Prostate gland (tissue), 2 donors: Measurements from ENCODE around the gene LAG3. TPM values are rescaled to one million over a fixed set of nuclear protein-coding genes. Genes with fewer than 3 reads are reported as not detected.
A peak's percentile ranks its signal among the peaks of the same experiment; 100 is the strongest.

ENCODE experiments used
- DNase-seq: peaks from one replicate; pipeline ENCODE4 v3.0.0-alpha.2; 2019; ENCODE audit warnings: low spot score
- H3K27ac ChIP-seq, 2 donors: fragments of 200-600 bp; sonication (generic); 2 replicates each; pipeline ENCODE4 v1.5.1; 2017 to 2019
- H3K27me3 ChIP-seq: fragments of 200-600 bp; sonication (generic); replicated peaks from 2 replicates; pipeline ENCODE4 v1.5.1; 2019; ENCODE audit not compliant: insufficient read depth
- H3K36me3 ChIP-seq, 2 donors: fragments of 200-600 bp; sonication (generic); 1 replicate in 1 of 2; 2 replicates in 1 of 2; pipeline versions ENCODE4 v1.5.1 to v1.8.1; 2017 to 2019
- H3K4me1 ChIP-seq: fragments of 200-600 bp; sonication (generic); replicated peaks from 2 replicates; pipeline ENCODE4 v1.5.1; 2019
- H3K4me3 ChIP-seq, 2 donors: fragments of 200-600 bp; sonication (generic); 2 replicates each; pipeline ENCODE4 v1.5.1; 2017 to 2019
- H3K9me3 ChIP-seq: fragments of 200-600 bp; sonication (generic); 2 replicates; pipeline ENCODE4 v1.5.1; 2017
- CTCF ChIP-seq, 4 experiments: fragments of 200-600 bp in 2 of 4; fragments of 450-650 bp in 2 of 4; sonication (generic) in 2 of 4; IDR thresholded peaks; 1 replicate in 3 of 4; 2 replicates in 1 of 4; pipeline ENCODE4 v1.5.1; 2016 to 2019; ENCODE audit warnings: antibody characterized with exemption in 4 of 4, mild to moderate bottlenecking in 2 of 4, moderate library complexity in 2 of 4
- POLR2A ChIP-seq: fragments of 450-650 bp; IDR thresholded peaks from one replicate; pipeline ENCODE4 v1.6.1; 2016; ENCODE audit warnings: antibody characterized with exemption, mild to moderate bottlenecking
- POLR2AphosphoS5 ChIP-seq: sonication (generic); formaldehyde crosslinking; IDR thresholded peaks from one replicate; pipeline ENCODE4 v1.6.1; 2017; ENCODE audit warnings: antibody characterized with exemption
- WGBS: methylation state at CpG from one replicate; pipeline ENCODE4 v1.1.5; 2018; 5-methylcytosine and 5-hydroxymethylcytosine counted together
- intact Hi-C: fragments of 100-400 bp; cut with DNase I; formaldehyde crosslinking; loops from one replicate; pipeline ENCODE4 v1.14.2; 2022
- total RNA-seq, 2 donors: library from RNA; depleted of rRNA; stranded (reverse); fragments of >200 nt; gene quantifications; one replicate each; pipeline ENCODE4 v1.1.0, GENCODE V29; 2016

The LAG3 gene
- total RNA-seq, 2 donors from 2014 or later = 0.73 to 13.1 TPM

GRCh38 chr12:6771091-6771495, 1.2 kb upstream of the LAG3 start:
- Histone ChIP-seq H3K36me3 (peaks cover 0 to 7% of the 10 kb centered on the region in 2 donors), H3K4me1 (peaks cover 6% of the 10 kb centered on the region), H3K27me3 (no peaks in the 10 kb centered on the region), H3K9me3 (no peaks in the 10 kb centered on the region), H3K27ac (peak overlapping the region in 1 of 2 donors; percentile 51), H3K4me3 (no peak overlapping the region)
- intact Hi-C loops = no loop called here
- WGBS = 90% methylated on average over 4 of the region's 4 CpGs
- DNase-seq = no peak
- TF ChIP-seq POLR2AphosphoS5 = peak; percentile 15
- TF ChIP-seq CTCF (IDR thresholded peaks at IDR 0.05) = no peak
- no peak for TF ChIP-seq POLR2A

GRCh38 chr12:6771509-6772330, 600 bp upstream of the LAG3 start:
- DNase-seq = no peak
- Histone ChIP-seq H3K9me3 (no peaks in the 10 kb centered on the region), H3K36me3 (peaks cover 0 to 7% of the 10 kb centered on the region in 2 donors), H3K4me1 (peaks cover 6% of the 10 kb centered on the region), H3K27ac (peak overlapping the region; percentile 34 to 51), H3K27me3 (no peaks in the 10 kb centered on the region), H3K4me3 (no peak overlapping the region)
- TF ChIP-seq CTCF (IDR thresholded peaks at IDR 0.05) (no peak), POLR2AphosphoS5 (no peak), POLR2A (no peak)
- intact Hi-C loops = no loop called here
- WGBS = 70% methylated on average over 12 of the region's 12 CpGs

GRCh38 chr12:6772726-6773589, 638 bp downstream of the LAG3 start:
- Histone ChIP-seq H3K27me3 (no peaks in the 10 kb centered on the region), H3K27ac (peak overlapping the region; percentile 34 to 49), H3K4me3 (peak overlapping the region in 1 of 2 donors; percentile 9), H3K4me1 (peaks cover 6% of the 10 kb centered on the region), H3K9me3 (no peaks in the 10 kb centered on the region), H3K36me3 (peaks cover 0 to 7% of the 10 kb centered on the region in 2 donors)
- 68% methylated on average over 21 of the region's 21 CpGs for WGBS
- TF ChIP-seq POLR2AphosphoS5 = no peak
- TF ChIP-seq CTCF (IDR thresholded peaks at IDR 0.05) = no peak
- TF ChIP-seq POLR2A = no peak
- DNase-seq = no peak
- intact Hi-C loops = no loop called here

GRCh38 chr12:6773590-6774351, 1.5 kb downstream of the LAG3 start:
- WGBS = 45% methylated on average over 59 of the region's 60 CpGs
- no peak overlapping the region for H3K27ac ChIP-seq
- no peaks in the 10 kb centered on the region for H3K27me3 ChIP-seq
- intact Hi-C loops = no loop called here
- H3K4me3 ChIP-seq = peak overlapping the region; percentile 5 to 9
- H3K36me3 ChIP-seq = peaks cover 0 to 7% of the 10 kb centered on the region in 2 donors
- H3K4me1 ChIP-seq = peaks cover 6% of the 10 kb centered on the region
- DNase-seq = no peak
- no peak for TF ChIP-seq CTCF (IDR thresholded peaks at IDR 0.05)
- no peak for TF ChIP-seq POLR2A
- no peak for TF ChIP-seq POLR2AphosphoS5
- H3K9me3 ChIP-seq = no peaks in the 10 kb centered on the region
